IMR-90 (cell line): ENCODE results near the gene TUBB6. TPM values are rescaled to one million over a fixed set of nuclear protein-coding genes. Genes with fewer than 3 reads are reported as not detected.
A peak's percentile ranks its signal among the peaks of the same experiment; 100 is the strongest.

Experiments
- ATAC-seq: fragments of 200-7000 bp; cut with Tn5 transposase; 2 replicates; pipeline ENCODE4 v1.9.1; 2020; ENCODE audit warnings: low read depth, mild to moderate bottlenecking, moderate library complexity
- BruUV-seq: library from RNA; stranded (reverse); fragments of 400-500 nt; replicated peaks from 2 replicates; lab custom pipeline; 2021; lab: Mats Ljungman, UMichigan
- CTCF ChIA-PET: fragments of 300-600 bp; formaldehyde crosslinking; extraction: SDS; loops from one replicate; lab custom pipeline; 2021; ENCODE audit warnings: antibody characterized with exemption; lab: Yijun Ruan, JAX
- POLR2A ChIA-PET: fragments of 300-600 bp; sonication (Branson Sonifier 250); formaldehyde crosslinking; loops from one replicate; lab custom pipeline; 2022; ENCODE audit warnings: antibody characterized with exemption; ENCODE audit not compliant: unreplicated experiment; lab: Charles Lee
- DNase-seq: peaks from one replicate; pipeline ENCODE4 v3.0.0; 2013
- H2AFZ ChIP-seq: replicated peaks from 2 replicates; pipeline ENCODE3; 2013; ENCODE audit warnings: low read length, mild to moderate bottlenecking; ENCODE audit not compliant: poor library complexity
- H2AK5ac ChIP-seq: 2 replicates; pipeline ENCODE4 v1.6.1; 2013; ENCODE audit warnings: low read depth, low read length, inconsistent platforms
- H2AK9ac ChIP-seq: replicated peaks from 2 replicates; pipeline ENCODE3; 2013; ENCODE audit warnings: mild to moderate bottlenecking, low read depth, low read length, moderate library complexity; ENCODE audit not compliant: poor library complexity
- H2BK120ac ChIP-seq: 2 replicates; pipeline ENCODE4 v1.6.1; 2013; ENCODE audit warnings: low read depth, low read length, inconsistent platforms
- H2BK15ac ChIP-seq: 3 replicates; pipeline ENCODE4 v1.6.1; 2013; ENCODE audit warnings: low read depth, low read length, inconsistent platforms
- H2BK20ac ChIP-seq: 2 replicates; pipeline ENCODE4 v1.6.1; 2013; ENCODE audit warnings: low read depth, mild to moderate bottlenecking, inconsistent platforms, low read length, moderate library complexity
- H2BK5ac ChIP-seq: 2 replicates; pipeline ENCODE4 v1.6.1; 2013; ENCODE audit warnings: mild to moderate bottlenecking, low read depth, low read length, inconsistent platforms; ENCODE audit not compliant: poor library complexity, severe bottlenecking
- H3K14ac ChIP-seq: replicated peaks from 2 replicates; pipeline ENCODE4 v1.6.1; 2013; ENCODE audit warnings: low read depth, low read length, inconsistent platforms
- H3K18ac ChIP-seq: 2 replicates; pipeline ENCODE4 v1.6.1; 2013; ENCODE audit warnings: low read depth, low read length, control low read depth
- H3K23ac ChIP-seq: 2 replicates; pipeline ENCODE4 v1.6.1; 2013; ENCODE audit warnings: low read depth, low read length, inconsistent platforms
- H3K27ac ChIP-seq: 2 replicates; pipeline ENCODE4 v1.5.1; 2013; ENCODE audit warnings: mild to moderate bottlenecking, control low read depth, low read length; ENCODE audit not compliant: insufficient read depth
- H3K27me3 ChIP-seq: 2 replicates; pipeline ENCODE4 v1.6.1; 2013; ENCODE audit warnings: low read length; ENCODE audit not compliant: control insufficient read depth, insufficient read depth
- H3K36me3 ChIP-seq: 2 replicates; pipeline ENCODE4 v1.6.1; 2013; ENCODE audit warnings: low read length, mixed read lengths; ENCODE audit not compliant: control insufficient read depth, insufficient read depth
- H3K4ac ChIP-seq: 2 replicates; pipeline ENCODE4 v1.6.1; 2013; ENCODE audit warnings: low read depth, low read length, inconsistent platforms
- H3K4me1 ChIP-seq: 2 replicates; pipeline ENCODE4 v1.6.1; 2013; ENCODE audit warnings: low read length, mixed read lengths; ENCODE audit not compliant: control insufficient read depth, insufficient read depth
- H3K4me2 ChIP-seq: 2 replicates; pipeline ENCODE4 v1.6.1; 2013; ENCODE audit warnings: low read depth, mild to moderate bottlenecking, control low read depth, low read length, moderate library complexity
- H3K4me3 ChIP-seq: 2 replicates; pipeline ENCODE4 v1.5.1; 2013; ENCODE audit warnings: low read depth, mild to moderate bottlenecking, control low read depth, low read length, moderate library complexity; ENCODE audit not compliant: insufficient read depth
- H3K56ac ChIP-seq: 2 replicates; pipeline ENCODE4 v1.6.1; 2013; ENCODE audit warnings: low read length, inconsistent platforms; ENCODE audit not compliant: insufficient read depth; ENCODE audit errors: extremely low read depth
- H3K79me1 ChIP-seq, 2 experiments: 2 replicates each; pipeline ENCODE4 v1.6.1; 2013; ENCODE audit warnings: low read length in 2 of 2, inconsistent platforms in 1 of 2, low read depth in 1 of 2
- H3K9ac ChIP-seq: 2 replicates; pipeline ENCODE4 v1.6.1; 2013; ENCODE audit warnings: low read depth, low read length, control low read depth
- H3K9me1 ChIP-seq: 2 replicates; pipeline ENCODE4 v1.6.1; 2013; ENCODE audit warnings: low read length, inconsistent platforms; ENCODE audit not compliant: insufficient read depth
- H3K9me3 ChIP-seq: 2 replicates; pipeline ENCODE4 v1.6.1; 2013; ENCODE audit warnings: low read length; ENCODE audit not compliant: control insufficient read depth, insufficient read depth
- H4K20me1 ChIP-seq: 2 replicates; pipeline ENCODE4 v1.6.1; 2013; ENCODE audit warnings: low read length, inconsistent platforms; ENCODE audit not compliant: insufficient read depth
- H4K5ac ChIP-seq: 2 replicates; pipeline ENCODE4 v1.6.1; 2013; ENCODE audit warnings: mild to moderate bottlenecking, low read depth, low read length, control low read depth
- H4K8ac ChIP-seq, 2 experiments: 2 replicates each; pipeline ENCODE4 v1.6.1; 2013; ENCODE audit warnings: low read depth in 2 of 2, low read length in 2 of 2, control low read depth in 1 of 2, inconsistent platforms in 1 of 2
- H4K91ac ChIP-seq: 2 replicates; pipeline ENCODE4 v1.6.1; 2013; ENCODE audit warnings: low read depth, low read length, inconsistent platforms; ENCODE audit not compliant: insufficient read depth
- BHLHE40 ChIP-seq: fragments of 150-350 bp; IDR thresholded peaks from 2 replicates; pipeline ENCODE4 v1.6.1; 2016; ENCODE audit warnings: mild to moderate bottlenecking, low read depth, low read length
- CEBPB ChIP-seq: IDR thresholded peaks from 2 replicates; pipeline ENCODE4 v1.6.1; 2012; ENCODE audit warnings: low read depth, low read length, improper control_type of control experiment
- CHD1 ChIP-seq: IDR thresholded peaks from 2 replicates; pipeline ENCODE4 v1.6.1; 2012; ENCODE audit warnings: low read depth, low read length, improper control_type of control experiment
- CTCF ChIP-seq: conservative IDR thresholded peaks from 2 replicates; pipeline ENCODE4 v1.5.1; 2012; ENCODE audit warnings: mild to moderate bottlenecking, low read depth, low read length, improper control_type of control experiment
- ELK1 ChIP-seq: fragments of 150-350 bp; IDR thresholded peaks from 2 replicates; pipeline ENCODE4 v1.6.1; 2016; ENCODE audit warnings: low read depth, mild to moderate bottlenecking, low read length, moderate library complexity, borderline replicate concordance
- FOS ChIP-seq: fragments of 150-350 bp; IDR thresholded peaks from 2 replicates; pipeline ENCODE4 v1.6.1; 2016; ENCODE audit warnings: low read depth, low read length
- MAFK ChIP-seq: IDR thresholded peaks from 2 replicates; pipeline ENCODE4 v1.6.1; 2012; ENCODE audit warnings: low read depth, low read length, improper control_type of control experiment
- MAZ ChIP-seq: IDR thresholded peaks from 2 replicates; pipeline ENCODE4 v1.6.1; 2012; ENCODE audit warnings: low read depth, mild to moderate bottlenecking, low read length, improper control_type of control experiment, moderate library complexity, borderline replicate concordance
- MXI1 ChIP-seq: IDR thresholded peaks from 2 replicates; pipeline ENCODE4 v1.6.1; 2012; ENCODE audit warnings: low read depth, mild to moderate bottlenecking, low read length, moderate library complexity, borderline replicate concordance
- RFX5 ChIP-seq: IDR thresholded peaks from 2 replicates; pipeline ENCODE4 v1.8.0; 2012; ENCODE audit warnings: low read depth, mild to moderate bottlenecking, low read length, moderate library complexity
- USF2 ChIP-seq: fragments of 150-350 bp; IDR thresholded peaks from 2 replicates; pipeline ENCODE4 v1.6.1; 2017; ENCODE audit warnings: mild to moderate bottlenecking, antibody characterized with exemption, low read length, low read depth
- WGBS, 2 experiments: methylation state at CpG; one replicate each; pipeline versions ENCODE4 v1.1.5 to v1.1.7; 2013; ENCODE audit warnings: missing lambda C conversion rate in 2 of 2; ENCODE audit not compliant: insufficient read length in 1 of 2; ENCODE audit errors: extremely low coverage in 2 of 2; 5-methylcytosine and 5-hydroxymethylcytosine counted together
- dilution Hi-C: fragments of 300-500 bp; cut with HindIII; formaldehyde crosslinking; loops from one replicate; pipeline ENCODE4 v1.14.3; 2018; ENCODE audit warnings: low sequenced_read_pairs; ENCODE audit not compliant: unreplicated experiment
- in situ Hi-C: fragments of 300-500 bp; cut with MboI; formaldehyde crosslinking; loops from 3 replicates; pipeline ENCODE4 v1.14.3; 2019; ENCODE audit warnings: low sequenced_read_pairs, inconsistent platforms, mixed read lengths
- intact Hi-C: fragments of 100-400 bp; cut with micrococcal nuclease; formaldehyde crosslinking; loops from 2 replicates; pipeline ENCODE4 v1.10.0; 2022
- polyA plus RNA-seq, 3 experiments: library from polyadenylated mRNA; depleted of rRNA; stranded (reverse); fragments of >200 nt; gene quantifications; 2 replicates each; pipeline ENCODE4 v1.2.3, GENCODE V29; 2012; ENCODE audit warnings: low replicate concordance in 1 of 3
- total RNA-seq: library from RNA; depleted of rRNA; stranded (reverse); fragments of >200 nt; gene quantifications from 2 replicates; pipeline ENCODE4 v1.2.3, GENCODE V29; 2012

Gene TUBB6
- total and polyA plus RNA-seq, 2 of the 4 experiments (the other 2 are of a cell fraction), result 927 to 1,040 TPM

- peaks cover 60% of the 10 kb centered on the region for H3K36me3 ChIP-seq
- no peak overlapping the region for H2BK15ac ChIP-seq
- no peak overlapping the region for H3K56ac ChIP-seq
- intact Hi-C loops (no loop called here), dilution Hi-C loops (no loop called here), in situ Hi-C loops (no loop called here)
- H2AFZ ChIP-seq, result no peak overlapping the region
- no peak overlapping the region for H2BK5ac ChIP-seq
- H3K23ac ChIP-seq, result 0 out of 2 replicates have a peak overlapping the region, but pooled peaks have one; percentile 66
- H2AK9ac ChIP-seq, result no peak overlapping the region
- 0 out of 2 replicates have a peak, but pooled peaks have one; percentile 8 for ATAC-seq
- H4K20me1 ChIP-seq, result peaks cover 94% of the 10 kb centered on the region
- H3K4me1 ChIP-seq, result peaks cover 9% of the 10 kb centered on the region; the same call in 1 of the 2 replicates
- ChIA-PET POLR2A (no interaction called here), CTCF (interaction anchor here (0.5 to 0.6 kb wide), 2 partner anchors 53 to 252 kb away, joined by 3 read pairs; no protein-coding TSS in a partner anchor)
- no peak overlapping the region for H2BK20ac ChIP-seq
- H3K9ac ChIP-seq, result no peak overlapping the region
- H3K4me2 ChIP-seq, result no peak overlapping the region
- H3K14ac ChIP-seq, result no peak overlapping the region
- no peak overlapping the region for H2BK120ac ChIP-seq
- no peaks in the 10 kb centered on the region for H3K27me3 ChIP-seq
- no peak overlapping the region for H3K18ac ChIP-seq
- WGBS, 2 experiments, result 90% methylated on average over 2 of the region's 4 CpGs; no CpG with 5 or more reads in 1 of the 2 experiments
- H3K4me3 ChIP-seq, result no peak overlapping the region
- H3K27ac ChIP-seq, result no peak overlapping the region
- TF ChIP-seq BHLHE40 (no peak), FOS (no peak), MAZ (no peak), ELK1 (no peak), RFX5 (no peak), USF2 (no peak), CEBPB (no peak), MXI1 (no peak), CHD1 (no peak), CTCF (no peak), MAFK (no peak)
- H4K91ac ChIP-seq, result no peak overlapping the region
- no peak for DNase-seq
- no peaks in the 10 kb centered on the region for H3K9me3 ChIP-seq
- H4K8ac ChIP-seq, result no peak overlapping the region
- no TSS peak for BruUV-seq
- H3K9me1 ChIP-seq, result peaks cover 17% of the 10 kb centered on the region; the same call in 1 of the 2 replicates
- no peak overlapping the region for H4K5ac ChIP-seq
- H3K79me1 ChIP-seq, result peaks cover 32 to 59% of the 10 kb centered on the region in 2 experiments
- no peak overlapping the region for H2AK5ac ChIP-seq
- no peak overlapping the region for H3K4ac ChIP-seq
Measured at GRCh38 chr18:12321333-12321732, 13.3 kb downstream of the TUBB6 start.
